Fibroblast of the conjunctiva (primary cell): ENCODE measurements around the gene ADIPOR2.
A peak's percentile ranks its signal among the peaks of the same experiment; 100 is the strongest.
"Not testable (repeated sequence)": the region's sequence is repeated elsewhere in the genome, so short reads cannot be mapped to it uniquely, and the experiment has no call there.

Experiments used
- DNase-seq: peaks from one replicate; pipeline ENCODE4 v3.0.0-alpha.2; 2010; ENCODE audit warnings: low read depth

Gene ADIPOR2

DNA sequence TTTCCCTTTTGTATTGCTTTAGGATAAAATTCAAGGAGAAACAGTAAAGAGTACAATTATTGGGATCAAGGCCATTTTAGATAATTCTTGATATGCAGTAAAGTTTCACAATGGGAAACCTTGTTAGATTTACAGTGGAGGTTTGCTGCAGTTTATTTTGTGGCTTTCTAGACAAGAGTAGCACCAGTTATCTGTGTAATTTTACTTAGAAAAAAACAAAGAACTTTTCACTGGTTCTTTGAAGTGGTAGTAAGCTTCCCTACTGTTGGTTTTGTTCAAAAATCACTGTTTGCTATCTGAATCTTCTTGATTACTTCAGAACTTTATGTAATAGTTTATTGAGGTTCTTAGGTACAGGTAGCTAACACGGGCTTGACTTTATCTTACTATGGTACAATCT lies 42.0 kb downstream of the ADIPOR2 start:
- DNase-seq, result no peak

DNA sequence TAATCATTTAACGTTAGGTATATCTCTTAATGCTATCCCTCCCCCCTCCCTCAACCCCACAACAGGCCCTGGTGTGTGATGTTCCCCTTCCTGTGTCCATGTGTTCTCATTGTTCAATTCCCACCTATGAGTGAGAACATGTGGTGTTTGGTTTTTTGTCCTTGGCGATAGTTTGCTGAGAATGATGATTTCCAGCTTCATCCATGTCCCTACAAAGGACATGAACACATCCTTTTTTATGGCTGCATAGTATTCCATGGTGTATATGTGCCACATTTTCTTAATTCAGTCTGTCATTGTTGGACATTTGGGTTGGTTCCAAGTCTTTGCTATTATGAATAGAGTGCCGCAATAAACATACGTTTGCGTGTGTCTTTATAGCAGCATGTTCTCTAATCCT lies 42.8 kb downstream of the ADIPOR2 start:
- DNase-seq, result not testable (repeated sequence)

DNA sequence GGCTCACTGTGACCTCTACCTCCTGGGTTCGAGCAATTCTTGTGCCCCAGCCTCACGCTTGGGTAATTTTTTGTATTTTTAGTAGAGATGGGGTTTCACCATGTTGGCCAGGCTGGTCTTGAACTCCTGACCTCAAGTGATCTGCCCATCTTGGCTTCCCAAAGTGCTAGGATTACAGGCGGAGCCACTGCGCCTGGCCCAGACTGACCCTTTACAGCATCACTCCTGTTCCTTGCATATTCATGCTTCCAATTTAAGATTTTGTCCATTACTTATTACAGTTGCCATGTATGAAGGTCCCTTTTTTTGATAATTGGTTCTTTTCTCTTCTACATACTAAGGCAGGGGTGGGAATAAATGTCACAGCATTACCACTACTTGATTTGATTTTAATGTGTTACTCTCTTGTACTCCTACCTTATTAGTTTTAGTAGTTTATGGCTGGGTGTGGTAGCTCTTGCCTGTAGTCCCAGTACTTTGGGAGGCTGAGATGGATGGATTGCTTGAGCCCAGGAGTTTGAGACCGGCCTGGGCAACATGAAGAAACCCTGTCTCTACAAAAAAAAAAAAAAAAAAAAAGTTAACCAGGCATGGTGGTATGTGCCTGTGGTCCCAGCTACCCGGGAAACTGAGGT lies 46.9 kb downstream of the ADIPOR2 start:
- DNase-seq, result no peak

DNA sequence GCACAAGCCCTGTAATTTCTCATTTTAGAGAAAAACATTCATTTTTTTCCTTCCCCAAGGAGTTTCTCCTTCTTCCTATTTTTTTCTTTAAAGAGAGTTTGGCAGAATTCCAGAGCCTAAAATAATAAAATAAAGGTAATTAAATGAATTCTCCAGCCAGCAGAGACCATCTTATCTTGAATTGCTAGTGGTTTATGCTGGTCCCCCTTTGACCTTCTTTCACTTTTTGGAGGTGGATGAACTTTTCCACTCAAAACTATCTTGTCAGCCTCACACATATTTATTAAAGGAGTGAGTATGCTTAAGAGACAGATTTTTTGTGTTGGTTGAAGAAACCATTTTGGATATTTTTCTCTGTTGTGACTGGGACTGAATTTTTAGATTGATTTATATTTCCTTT lies 47.6 kb downstream of the ADIPOR2 start:
- DNase-seq, result no peak

DNA sequence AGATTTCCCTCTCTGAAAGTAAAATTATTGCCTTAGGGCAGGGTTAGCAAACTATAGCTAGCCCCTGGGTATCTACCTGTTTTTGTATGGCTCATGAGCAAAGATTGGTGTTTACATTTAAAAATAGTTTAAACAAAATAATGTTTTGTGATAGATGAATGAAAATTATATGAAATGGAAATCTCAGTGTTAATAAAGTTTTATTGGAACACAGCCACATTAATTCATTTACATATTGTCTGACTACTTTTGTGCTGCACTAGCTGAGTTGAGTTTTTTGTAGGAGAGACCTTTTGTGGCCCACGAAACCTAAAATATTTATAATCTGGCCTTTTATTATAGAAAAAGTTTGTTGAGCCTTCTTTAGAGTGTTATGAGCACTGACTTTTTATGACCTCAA lies 48.5 kb downstream of the ADIPOR2 start:
- no peak for DNase-seq

DNA sequence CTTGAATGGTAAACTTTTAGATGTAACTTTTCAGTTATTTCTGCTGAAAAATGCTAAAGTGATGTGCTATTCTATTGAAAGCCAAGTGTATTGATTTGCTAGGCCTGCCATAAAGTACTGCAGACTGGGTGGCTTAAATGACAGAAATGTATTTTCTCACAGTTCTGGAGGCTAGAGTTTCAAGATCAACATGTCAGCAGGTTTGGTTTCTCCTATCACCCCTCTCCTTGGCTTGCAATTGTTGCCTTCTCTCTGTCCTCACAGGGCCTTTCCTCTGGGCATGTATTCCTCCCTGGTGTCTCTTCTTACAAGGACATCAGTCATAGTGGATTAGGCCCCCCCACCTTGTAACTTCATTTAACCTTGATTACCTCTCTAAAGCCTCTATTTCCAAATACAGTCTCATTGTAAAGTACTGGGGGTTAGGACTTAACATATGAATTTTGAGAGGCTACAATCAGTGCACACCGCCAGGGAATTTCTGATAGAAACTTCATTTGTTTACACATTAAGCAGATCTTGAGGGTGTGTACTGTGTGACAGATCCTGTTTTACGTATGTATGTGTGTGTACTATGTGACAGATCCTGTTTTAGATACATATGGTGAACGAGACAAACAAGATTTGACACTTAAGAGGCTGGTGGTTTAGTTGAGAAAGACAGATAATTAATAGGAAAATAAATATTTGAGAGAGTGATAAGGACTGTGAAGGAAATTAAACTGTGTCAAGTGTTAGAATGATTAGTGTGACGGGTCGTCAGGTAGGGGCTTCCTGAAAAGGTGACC lies 49.5 kb downstream of the ADIPOR2 start:
- DNase-seq, result no peak

DNA sequence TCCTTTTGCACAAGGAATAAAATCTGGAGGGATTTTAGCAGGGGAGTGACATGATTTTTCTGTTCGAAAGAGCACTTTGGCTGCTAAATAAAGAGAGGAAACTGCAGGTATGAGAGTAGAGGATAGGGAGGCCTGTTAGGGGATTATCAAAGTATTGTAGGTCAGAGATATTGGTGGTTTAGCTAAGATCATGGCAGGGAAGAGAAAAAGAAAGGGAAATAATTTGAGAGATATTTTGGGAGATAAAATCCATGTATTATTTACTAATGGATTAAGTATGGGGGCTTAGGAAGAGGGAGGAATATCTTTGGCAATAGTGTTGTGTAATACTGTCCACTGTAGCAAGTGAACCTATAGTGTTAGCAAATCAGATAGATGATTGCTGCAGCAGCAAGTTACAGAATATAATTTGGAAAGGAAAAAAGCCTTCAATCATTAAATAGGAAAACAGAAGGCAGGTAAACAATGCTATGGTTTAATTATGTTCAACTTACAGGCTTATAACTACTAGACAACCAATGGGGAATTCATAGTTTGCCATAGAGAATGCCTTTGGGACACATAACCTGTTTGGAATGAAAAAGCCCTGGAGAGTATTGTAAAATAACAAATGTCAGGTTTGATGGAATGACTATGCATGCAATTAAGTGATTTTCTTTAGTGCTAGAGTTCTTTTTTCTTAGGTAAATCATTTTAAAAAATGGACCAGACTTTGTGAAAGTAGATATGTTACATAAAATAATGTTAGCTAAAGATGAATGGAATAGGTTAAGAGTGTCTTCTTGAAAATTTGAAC lies 50.5 kb downstream of the ADIPOR2 start:
- no peak for DNase-seq

DNA sequence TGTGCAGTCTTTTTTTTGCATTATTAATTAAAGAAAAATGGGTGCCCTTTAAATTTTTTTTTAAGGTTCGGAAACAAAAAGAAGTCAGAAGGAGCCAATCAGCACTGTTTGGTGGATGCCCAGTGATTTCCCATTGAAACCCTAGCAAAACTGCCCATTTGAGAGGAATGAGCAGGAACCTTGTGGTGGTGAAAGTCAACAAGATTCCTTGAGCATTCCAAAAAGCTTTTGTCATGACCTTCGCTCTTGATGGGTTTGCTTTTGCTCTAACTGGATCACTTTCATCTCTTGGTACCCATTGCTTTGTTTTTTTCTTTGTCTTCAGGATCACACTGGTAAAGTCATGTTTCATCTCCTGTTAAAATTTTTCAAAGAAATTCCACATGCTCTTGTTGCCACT lies 54.1 kb downstream of the ADIPOR2 start:
- DNase-seq, result no peak

DNA sequence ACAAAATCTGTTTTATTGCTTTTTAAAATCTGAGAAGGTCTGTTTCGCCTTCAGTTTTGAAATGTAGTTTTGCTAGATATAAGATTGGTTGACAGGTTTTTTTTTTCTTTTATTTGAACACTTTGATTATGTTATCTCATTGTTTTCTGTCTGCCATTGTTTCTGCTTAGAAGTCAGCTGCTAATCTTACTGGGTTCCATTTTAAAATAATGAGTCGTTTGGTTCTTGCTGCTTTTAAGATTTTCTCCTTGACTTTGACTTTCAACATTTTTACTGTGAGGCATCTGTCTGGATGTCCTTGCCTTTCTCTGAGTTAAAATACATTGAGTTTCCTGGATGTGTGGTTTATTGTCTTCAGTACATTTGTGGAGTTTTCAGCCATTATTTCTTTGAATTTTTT lies 56.7 kb downstream of the ADIPOR2 start:
- no peak for DNase-seq

DNA sequence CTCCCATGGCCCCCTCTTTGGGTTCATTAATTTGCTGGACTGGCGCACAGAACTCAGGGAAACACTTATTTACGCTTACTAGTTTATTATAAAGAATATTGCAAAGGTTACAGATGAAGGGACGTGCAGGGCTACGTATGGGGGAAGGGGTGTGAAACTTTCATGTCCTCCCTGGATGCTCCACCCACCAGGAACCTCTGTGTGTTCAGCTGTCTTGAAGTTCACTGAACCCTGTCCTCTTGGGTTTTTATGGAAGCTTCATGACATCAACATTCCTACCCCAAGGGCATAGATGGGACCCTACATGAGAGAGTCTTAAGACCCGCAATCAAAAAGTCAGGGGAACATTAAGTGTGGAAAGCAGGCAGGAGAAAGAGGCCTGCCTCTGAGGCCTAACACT lies 58.1 kb downstream of the ADIPOR2 start:
- no peak for DNase-seq

DNA sequence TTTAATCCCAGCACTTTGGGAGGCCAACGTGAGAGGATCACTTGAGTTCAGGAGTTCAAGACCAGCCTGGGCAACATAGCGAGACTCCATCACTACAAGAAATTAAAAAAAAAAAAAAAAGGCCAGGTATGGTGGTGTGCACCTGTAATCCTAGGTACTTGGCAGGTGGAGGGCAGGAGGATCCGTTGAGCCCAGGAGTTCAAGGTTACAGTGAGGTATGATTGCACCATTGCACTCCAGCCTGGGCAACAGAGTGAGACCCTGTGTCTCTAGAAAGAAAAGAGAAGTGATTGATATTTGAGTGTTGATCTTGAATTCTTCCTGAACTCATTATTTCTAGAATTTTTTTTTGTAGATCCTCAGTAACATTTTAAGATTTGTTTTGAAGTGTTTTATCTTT lies 59.4 kb downstream of the ADIPOR2 start:
- DNase-seq, result no peak

DNA sequence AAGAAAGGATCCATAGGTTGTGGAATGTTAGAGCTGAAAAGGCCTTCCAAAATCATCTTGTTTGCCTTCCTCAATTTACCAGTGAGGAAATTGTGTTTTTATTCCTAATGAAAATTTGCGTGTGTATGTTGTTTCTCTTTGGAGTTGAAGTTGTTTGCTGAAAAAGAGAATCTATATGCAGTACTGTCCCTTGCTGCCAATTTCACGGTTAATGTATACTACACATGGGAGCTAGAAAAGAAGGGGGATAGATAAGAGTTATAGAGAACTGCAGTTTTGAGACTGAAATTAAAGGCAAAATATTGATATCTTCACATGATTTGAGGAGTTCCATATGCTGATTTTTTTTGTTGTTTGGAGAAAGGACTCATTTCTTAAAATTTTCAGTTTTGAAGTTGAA lies 67.5 kb downstream of the ADIPOR2 start:
- DNase-seq, result no peak

DNA sequence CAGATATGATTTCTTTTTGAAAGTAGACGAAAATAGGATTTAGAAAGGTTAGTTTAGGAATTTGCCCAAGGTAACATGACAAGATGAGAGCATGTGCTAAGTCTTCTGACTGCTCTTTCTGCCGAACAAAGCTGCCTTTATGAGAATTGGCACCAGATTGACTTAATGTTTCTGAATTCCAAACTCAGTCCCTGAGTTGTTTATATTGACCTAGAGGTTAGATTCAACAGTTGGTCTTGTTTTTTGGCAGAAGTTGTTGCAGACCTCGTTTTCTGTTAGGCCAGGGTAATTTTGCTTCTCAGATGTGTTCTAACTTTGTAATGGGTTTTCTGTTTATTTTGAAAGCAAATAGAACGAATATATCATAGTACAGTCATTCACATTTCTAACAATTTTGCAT lies 68.0 kb downstream of the ADIPOR2 start:
- no peak for DNase-seq

DNA sequence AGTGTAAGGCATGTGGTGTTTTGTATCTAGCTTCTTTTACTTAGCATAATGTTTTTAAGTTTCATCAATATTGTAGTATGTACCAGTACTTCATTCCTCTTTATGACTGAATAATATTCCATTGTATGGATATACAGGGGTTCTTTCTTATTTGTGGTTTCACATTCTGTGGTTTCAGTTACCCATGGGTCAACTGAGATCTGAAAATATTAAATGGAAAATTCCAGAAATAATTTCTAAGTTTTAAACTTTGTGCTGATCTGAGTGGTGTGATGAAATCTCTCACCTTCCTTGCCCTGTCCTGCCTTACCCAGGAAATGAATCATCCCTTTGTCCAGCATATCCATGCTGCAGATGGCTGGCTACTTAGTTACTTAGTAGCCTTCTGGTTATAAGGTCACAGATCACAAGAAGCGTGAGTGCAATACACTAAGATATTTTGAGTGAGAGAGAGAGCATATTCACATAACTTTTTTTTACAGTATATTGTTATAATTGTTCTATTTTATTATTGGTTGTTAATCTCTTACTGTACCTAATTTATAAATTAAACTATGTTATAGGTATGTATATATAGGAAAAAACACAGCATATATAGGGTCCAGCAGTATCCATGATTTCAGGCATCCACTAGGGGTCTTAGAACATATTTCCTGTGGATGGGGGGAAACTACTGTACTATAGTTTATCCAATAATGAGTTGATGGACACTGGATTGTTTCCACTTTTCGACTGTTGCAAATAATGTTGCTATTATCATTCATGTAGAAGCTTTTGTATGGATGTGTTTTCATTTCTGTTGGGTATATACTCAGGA lies 69.9 kb downstream of the ADIPOR2 start:
- peak; percentile 42 for DNase-seq

DNA sequence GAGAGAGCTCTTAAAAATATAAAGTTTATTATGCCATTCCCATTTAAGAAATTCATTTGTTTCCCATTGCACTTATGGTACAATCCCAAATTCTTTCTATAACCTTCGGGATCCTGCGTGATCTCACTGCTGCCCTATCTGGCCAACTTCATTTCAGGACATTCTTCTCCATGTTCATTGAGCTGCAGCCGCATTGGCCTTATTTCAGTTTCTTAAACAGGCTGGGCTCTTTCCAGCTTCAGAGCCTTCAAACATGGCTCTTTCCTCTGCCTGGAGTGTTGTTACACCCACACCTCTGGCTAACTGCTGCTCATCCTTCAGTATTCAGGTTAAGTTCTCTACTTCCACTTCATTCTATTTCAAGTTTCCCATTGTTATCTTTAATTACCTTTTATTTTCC lies 71.0 kb downstream of the ADIPOR2 start:
- DNase-seq, result no peak

DNA sequence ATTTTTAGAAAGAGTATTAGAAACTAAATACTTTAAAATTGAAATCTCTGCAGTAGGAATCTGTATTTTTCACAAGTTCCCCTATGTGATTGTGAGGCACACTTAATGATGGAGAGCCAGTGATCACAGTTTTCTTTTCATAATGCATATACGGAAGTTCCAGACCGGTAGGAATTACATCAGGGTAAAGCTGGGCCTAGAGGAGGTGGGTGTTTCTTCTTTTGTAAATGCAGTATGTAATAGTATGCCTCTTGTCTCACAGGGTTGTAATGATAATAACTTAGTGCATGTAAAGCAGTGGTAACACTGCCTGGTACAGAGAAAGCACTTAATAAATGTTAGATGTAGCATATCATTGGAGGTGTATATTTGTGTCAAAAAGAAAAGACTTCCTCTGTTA lies 72.3 kb downstream of the ADIPOR2 start:
- no peak for DNase-seq

DNA sequence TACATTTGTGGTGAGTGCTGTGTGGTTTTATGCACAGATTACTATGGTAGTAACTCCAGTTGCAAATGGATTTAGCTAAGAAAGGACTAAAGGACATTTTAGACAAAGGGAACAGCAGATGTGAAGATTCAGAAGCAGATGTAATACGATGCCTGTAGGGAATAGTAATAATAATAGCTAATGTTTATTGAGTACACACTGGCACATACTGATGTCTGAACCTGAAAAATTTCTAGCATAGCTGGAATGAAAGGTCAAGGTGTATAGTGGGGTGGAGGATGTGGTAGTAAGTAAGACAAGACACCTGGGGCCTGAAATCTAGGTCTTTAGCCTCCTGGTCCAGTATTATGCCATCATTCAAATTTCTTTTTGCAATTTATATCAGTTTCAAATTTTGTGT lies 75.2 kb downstream of the ADIPOR2 start:
- no peak for DNase-seq

DNA sequence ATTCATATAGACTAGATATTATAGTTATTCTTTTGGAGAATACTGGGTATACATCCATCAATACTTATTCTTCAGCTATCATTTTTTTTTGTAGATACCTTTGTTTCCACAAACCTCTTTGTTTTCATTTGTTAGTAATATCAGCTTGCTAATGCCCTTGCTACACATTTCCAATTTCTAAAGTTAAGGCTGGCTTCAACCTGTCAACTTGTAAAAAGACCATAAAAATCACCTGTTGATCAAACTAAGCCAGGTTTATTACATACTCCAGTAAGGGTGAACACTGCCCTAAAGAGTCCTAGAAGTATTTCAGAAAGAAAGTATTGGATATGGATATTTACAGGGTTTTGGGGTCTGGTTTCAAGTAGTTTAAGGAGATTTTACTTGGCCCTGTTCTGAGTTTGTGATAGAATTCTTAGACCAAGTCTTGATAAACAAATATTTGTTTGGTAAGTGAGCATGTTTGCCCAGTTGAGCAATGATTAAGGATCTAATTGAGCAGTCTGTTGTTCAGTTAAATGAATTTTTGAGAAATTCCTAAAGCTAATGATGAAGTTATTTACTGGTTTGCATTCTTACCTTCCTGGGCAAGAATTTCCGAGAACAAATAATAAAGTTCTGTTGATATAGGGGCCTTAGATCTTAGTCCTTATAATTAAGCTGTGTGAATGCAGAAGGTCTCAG lies 76.7 kb downstream of the ADIPOR2 start:
- DNase-seq, result no peak

DNA sequence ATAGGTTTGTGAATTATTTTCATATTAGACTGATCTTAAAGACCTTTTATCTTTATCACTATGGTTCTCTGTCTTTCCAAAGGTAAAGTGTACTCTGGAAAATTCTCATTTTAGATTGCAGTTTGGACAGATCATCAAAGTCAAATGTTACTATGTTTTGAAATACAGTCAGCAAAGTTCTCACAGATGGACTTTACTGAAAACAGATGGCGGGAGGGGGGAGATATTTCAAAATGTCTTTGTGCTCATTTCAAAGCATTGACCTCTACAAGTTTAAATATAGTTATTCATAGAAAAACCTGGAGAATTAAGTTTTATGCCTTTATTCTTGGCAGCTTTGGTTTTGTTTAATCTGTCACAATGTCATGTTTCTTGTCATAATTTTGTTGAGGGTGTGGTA lies 77.7 kb downstream of the ADIPOR2 start:
- peak; percentile 28 for DNase-seq

DNA sequence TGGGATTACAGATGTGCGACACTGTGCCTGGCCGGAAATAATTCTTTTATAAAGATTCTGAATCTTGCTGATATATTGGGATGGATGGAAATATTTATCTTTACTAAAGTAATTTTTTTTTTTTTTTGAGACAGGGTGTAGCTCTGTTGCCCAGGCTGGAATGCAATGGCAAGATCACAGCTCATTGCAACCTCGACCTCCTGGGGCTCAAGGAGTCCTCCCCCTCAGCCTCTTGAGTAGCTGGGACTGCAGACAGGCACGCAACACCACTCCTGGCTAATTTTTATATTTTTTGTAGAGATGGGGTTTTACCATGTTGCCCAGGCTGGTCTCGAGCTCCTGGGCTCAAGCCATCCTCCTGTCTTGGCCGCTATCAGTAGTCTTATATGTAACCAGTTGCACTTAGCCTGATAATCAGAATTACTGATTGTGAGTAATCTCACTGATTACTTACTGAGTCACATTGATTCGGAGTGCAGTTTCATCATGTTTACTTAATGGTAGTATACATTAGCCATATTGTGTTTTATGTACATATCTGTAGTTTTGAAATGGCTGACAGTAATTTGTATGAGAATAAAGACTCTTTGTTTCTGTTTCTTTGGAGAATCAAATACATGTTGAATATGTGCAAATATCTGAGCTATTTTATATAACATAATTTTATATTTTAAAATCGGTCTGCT lies 79.1 kb downstream of the ADIPOR2 start:
- no peak for DNase-seq
